ENCODE measurements around the gene HECW1.
"Not testable (repeated sequence)": the region's sequence is repeated elsewhere in the genome, so short reads cannot be mapped to it uniquely, and the experiment has no call there.

HECW1 gene

GRCh38 chr7:43482679-43483252 lies 370.3 kb downstream of the HECW1 start:
- H3K4me1 Mint-ChIP-seq: peaks cover 4% of the 10 kb centered on the region
- H3K27me3 Mint-ChIP-seq: no peaks in the 10 kb centered on the region
- no peak overlapping the region for H3K27ac Mint-ChIP-seq
- no peaks in the 10 kb centered on the region for H3K9me3 Mint-ChIP-seq
- no peak overlapping the region for H3K4me3 Mint-ChIP-seq
- ATAC-seq: no peak
- no peaks in the 10 kb centered on the region for H3K36me3 Mint-ChIP-seq

GRCh38 chr7:43484678-43485395 lies 372.4 kb downstream of the HECW1 start:
- no peak overlapping the region for H3K4me3 Mint-ChIP-seq
- H3K9me3 Mint-ChIP-seq: no peaks in the 10 kb centered on the region
- no peaks in the 10 kb centered on the region for H3K27me3 Mint-ChIP-seq
- H3K36me3 Mint-ChIP-seq: no peaks in the 10 kb centered on the region
- no peak for ATAC-seq
- H3K27ac Mint-ChIP-seq: no peak overlapping the region
- peaks cover 16% of the 10 kb centered on the region for H3K4me1 Mint-ChIP-seq

GRCh38 chr7:43485580-43485979 lies 373.1 kb downstream of the HECW1 start:
- Mint-ChIP-seq H3K9me3 (no peaks in the 10 kb centered on the region), H3K4me3 (no peak overlapping the region), H3K27ac (no peak overlapping the region), H3K4me1 (peaks cover 16% of the 10 kb centered on the region), H3K36me3 (no peaks in the 10 kb centered on the region), H3K27me3 (no peaks in the 10 kb centered on the region)
- ATAC-seq: no peak

- not testable (repeated sequence) for H3K27me3 Mint-ChIP-seq, H3K27ac Mint-ChIP-seq, H3K9me3 Mint-ChIP-seq, H3K4me3 Mint-ChIP-seq, H3K36me3 Mint-ChIP-seq, ATAC-seq
- peaks cover 16% of the 10 kb centered on the region for H3K4me1 Mint-ChIP-seq
Measured at GRCh38 chr7:43486008-43486407, 373.6 kb downstream of the HECW1 start.

- peaks cover 16% of the 10 kb centered on the region for H3K4me1 Mint-ChIP-seq
- H3K9me3 Mint-ChIP-seq: no peaks in the 10 kb centered on the region
- H3K27ac Mint-ChIP-seq: no peak overlapping the region
- no peak overlapping the region for H3K4me3 Mint-ChIP-seq
- ATAC-seq: no peak
- no peaks in the 10 kb centered on the region for H3K27me3 Mint-ChIP-seq
- H3K36me3 Mint-ChIP-seq: no peaks in the 10 kb centered on the region
Measured at GRCh38 chr7:43486634-43487033, 374.2 kb downstream of the HECW1 start.

- no peaks in the 10 kb centered on the region for H3K9me3 Mint-ChIP-seq
- H3K27ac Mint-ChIP-seq: peak overlapping the region; percentile 77
- H3K4me1 Mint-ChIP-seq: peaks cover 16% of the 10 kb centered on the region
- no peaks in the 10 kb centered on the region for H3K36me3 Mint-ChIP-seq
- H3K27me3 Mint-ChIP-seq: no peaks in the 10 kb centered on the region
- no peak overlapping the region for H3K4me3 Mint-ChIP-seq
- no peak for ATAC-seq
Measured at GRCh38 chr7:43487731-43488073, 375.3 kb downstream of the HECW1 start.

- H3K4me3 Mint-ChIP-seq: no peak overlapping the region
- peaks cover 16% of the 10 kb centered on the region for H3K4me1 Mint-ChIP-seq
- no peak for ATAC-seq
- no peaks in the 10 kb centered on the region for H3K36me3 Mint-ChIP-seq
- H3K27ac Mint-ChIP-seq: peak overlapping the region; percentile 77
- H3K27me3 Mint-ChIP-seq: no peaks in the 10 kb centered on the region
- H3K9me3 Mint-ChIP-seq: no peaks in the 10 kb centered on the region
Measured at GRCh38 chr7:43489257-43489656, 376.8 kb downstream of the HECW1 start.

- no peaks in the 10 kb centered on the region for H3K36me3 Mint-ChIP-seq
- H3K27ac Mint-ChIP-seq: no peak overlapping the region
- no peak for ATAC-seq
- no peaks in the 10 kb centered on the region for H3K9me3 Mint-ChIP-seq
- no peaks in the 10 kb centered on the region for H3K27me3 Mint-ChIP-seq
- H3K4me1 Mint-ChIP-seq: peaks cover 16% of the 10 kb centered on the region
- H3K4me3 Mint-ChIP-seq: no peak overlapping the region
Measured at GRCh38 chr7:43490016-43490415, 377.6 kb downstream of the HECW1 start.

- H3K27me3 Mint-ChIP-seq: no peaks in the 10 kb centered on the region
- ATAC-seq: no peak
- no peak overlapping the region for H3K4me3 Mint-ChIP-seq
- no peak overlapping the region for H3K27ac Mint-ChIP-seq
- H3K4me1 Mint-ChIP-seq: peaks cover 16% of the 10 kb centered on the region
- H3K36me3 Mint-ChIP-seq: no peaks in the 10 kb centered on the region
- no peaks in the 10 kb centered on the region for H3K9me3 Mint-ChIP-seq
Measured at GRCh38 chr7:43491123-43491522, 378.7 kb downstream of the HECW1 start.

- H3K9me3 Mint-ChIP-seq: no peaks in the 10 kb centered on the region
- H3K4me1 Mint-ChIP-seq: peaks cover 16% of the 10 kb centered on the region
- no peak overlapping the region for H3K4me3 Mint-ChIP-seq
- H3K27ac Mint-ChIP-seq: no peak overlapping the region
- ATAC-seq: no peak
- H3K36me3 Mint-ChIP-seq: no peaks in the 10 kb centered on the region
- H3K27me3 Mint-ChIP-seq: no peaks in the 10 kb centered on the region
Measured at GRCh38 chr7:43491984-43492383, 379.5 kb downstream of the HECW1 start.

- Mint-ChIP-seq H3K4me3 (no peak overlapping the region), H3K9me3 (no peaks in the 10 kb centered on the region), H3K27ac (no peak overlapping the region), H3K36me3 (no peaks in the 10 kb centered on the region), H3K27me3 (peaks cover 9% of the 10 kb centered on the region), H3K4me1 (peaks cover 11% of the 10 kb centered on the region)
- no peak for ATAC-seq
Measured at GRCh38 chr7:43492896-43493295, 380.4 kb downstream of the HECW1 start.

GRCh38 chr7:43495572-43495971 lies 383.1 kb downstream of the HECW1 start:
- Mint-ChIP-seq H3K36me3 (no peaks in the 10 kb centered on the region), H3K4me1 (no peaks in the 10 kb centered on the region), H3K9me3 (no peaks in the 10 kb centered on the region), H3K4me3 (no peak overlapping the region), H3K27me3 (peaks cover 14% of the 10 kb centered on the region), H3K27ac (peak overlapping the region; percentile 1)
- no peak for ATAC-seq

- peaks cover 14% of the 10 kb centered on the region for H3K27me3 Mint-ChIP-seq
- no peaks in the 10 kb centered on the region for H3K4me1 Mint-ChIP-seq
- H3K27ac Mint-ChIP-seq: no peak overlapping the region
- H3K36me3 Mint-ChIP-seq: no peaks in the 10 kb centered on the region
- no peaks in the 10 kb centered on the region for H3K9me3 Mint-ChIP-seq
- ATAC-seq: no peak
- H3K4me3 Mint-ChIP-seq: no peak overlapping the region
Measured at GRCh38 chr7:43496596-43496995, 384.1 kb downstream of the HECW1 start.

GRCh38 chr7:43501870-43502269 lies 389.4 kb downstream of the HECW1 start:
- Mint-ChIP-seq H3K27ac (no peak overlapping the region), H3K9me3 (no peaks in the 10 kb centered on the region), H3K4me1 (no peaks in the 10 kb centered on the region), H3K27me3 (peaks cover 14% of the 10 kb centered on the region), H3K4me3 (no peak overlapping the region), H3K36me3 (no peaks in the 10 kb centered on the region)
- no peak for ATAC-seq

- H3K27me3 Mint-ChIP-seq: peaks cover 4% of the 10 kb centered on the region
- H3K4me1 Mint-ChIP-seq: no peaks in the 10 kb centered on the region
- H3K9me3 Mint-ChIP-seq: no peaks in the 10 kb centered on the region
- H3K4me3 Mint-ChIP-seq: no peak overlapping the region
- no peaks in the 10 kb centered on the region for H3K36me3 Mint-ChIP-seq
- H3K27ac Mint-ChIP-seq: no peak overlapping the region
- no peak for ATAC-seq
Measured at GRCh38 chr7:43502941-43503340, 390.5 kb downstream of the HECW1 start.

GRCh38 chr7:43505412-43505811 lies 393.0 kb downstream of the HECW1 start:
- Mint-ChIP-seq H3K9me3 (no peaks in the 10 kb centered on the region), H3K27me3 (no peaks in the 10 kb centered on the region), H3K4me1 (no peaks in the 10 kb centered on the region), H3K36me3 (no peaks in the 10 kb centered on the region), H3K4me3 (no peak overlapping the region), H3K27ac (no peak overlapping the region)
- ATAC-seq: no peak
